Caco-2 (cell line): ENCODE data around the gene LYSMD2. TPM values are rescaled to one million over a fixed set of nuclear protein-coding genes. Genes with fewer than 3 reads are reported as not detected.

ENCODE experiments used
- BruUV-seq: library from RNA; stranded (reverse); fragments of 400-500 nt; replicated peaks from 2 replicates; lab custom pipeline; 2021; lab: Mats Ljungman, UMichigan
- CTCF ChIA-PET: fragments of 300-600 bp; sonication (Branson Sonifier 250); formaldehyde crosslinking; loops from one replicate; lab custom pipeline; 2022; ENCODE audit warnings: antibody characterized with exemption; lab: Charles Lee
- POLR2A ChIA-PET: fragments of 300-600 bp; sonication (Branson Sonifier 250); formaldehyde crosslinking; loops from one replicate; lab custom pipeline; 2022; ENCODE audit warnings: antibody characterized with exemption; lab: Charles Lee
- DNase-seq, 2 experiments: peaks; one replicate each; pipeline versions ENCODE4 v3.0.0 to v3.0.0-alpha.2; 2020 to 2022
- H3K27me3 ChIP-seq: replicated peaks from 2 replicates; pipeline ENCODE4 v1.6.0; 2011; ENCODE audit warnings: low read length; ENCODE audit not compliant: control insufficient read depth, insufficient read depth
- H3K36me3 ChIP-seq: 2 replicates; pipeline ENCODE4 v1.5.1; 2011; ENCODE audit warnings: low read length; ENCODE audit not compliant: control insufficient read depth, insufficient read depth
- H3K4me1 ChIP-seq: fragments of 250-450 bp; sonication (Bioruptor Pico); 2 replicates; pipeline ENCODE4 v1.5.1; 2020; ENCODE audit warnings: mild to moderate bottlenecking
- H3K4me3 ChIP-seq: 2 replicates; pipeline ENCODE4 v1.5.1; 2011; ENCODE audit warnings: low read depth, mild to moderate bottlenecking, control low read depth, low read length
- H3K9me3 ChIP-seq: fragments of 250-450 bp; sonication (Bioruptor Pico); 2 replicates; pipeline ENCODE4 v1.5.1; 2020; ENCODE audit warnings: mild to moderate bottlenecking, moderate library complexity
- H3K27ac Mint-ChIP-seq: one replicate; pipeline ENCODE4 v1.8.0; 2022; ENCODE audit warnings: mixed read lengths; ENCODE audit not compliant: unreplicated experiment
- H3K27me3 Mint-ChIP-seq: one replicate; pipeline ENCODE4 v1.8.0; 2022; ENCODE audit warnings: mixed read lengths; ENCODE audit not compliant: insufficient read depth, unreplicated experiment
- H3K36me3 Mint-ChIP-seq: one replicate; pipeline ENCODE4 v1.8.0; 2022; ENCODE audit warnings: mild to moderate bottlenecking, mixed read lengths; ENCODE audit not compliant: insufficient read depth, unreplicated experiment
- H3K4me1 Mint-ChIP-seq: one replicate; pipeline ENCODE4 v1.8.0; 2022; ENCODE audit warnings: low read depth, mixed read lengths; ENCODE audit not compliant: unreplicated experiment
- H3K4me3 Mint-ChIP-seq: one replicate; pipeline ENCODE4 v1.8.0; 2022; ENCODE audit warnings: mild to moderate bottlenecking, moderate library complexity, mixed read lengths; ENCODE audit not compliant: unreplicated experiment
- H3K9me3 Mint-ChIP-seq: one replicate; pipeline ENCODE4 v1.8.0; 2022; ENCODE audit warnings: mixed read lengths; ENCODE audit not compliant: unreplicated experiment
- intact Hi-C: fragments of 100-400 bp; cut with micrococcal nuclease; formaldehyde crosslinking; loops from one replicate; pipeline ENCODE4 v1.10.0; 2022; ENCODE audit not compliant: unreplicated experiment
- total RNA-seq: library from RNA; stranded (reverse); gene quantifications from 2 replicates; pipeline ENCODE4 v1.2.3, GENCODE V29; 2022
- TF ChIP-seq, protein P1 (sequence below), 2 experiments: fragments of 200-600 bp in 1 of 2; IDR thresholded peaks; 1 replicate in 1 of 2; 2 replicates in 1 of 2; pipeline versions ENCODE4 v1.5.1 to v1.8.0; 2011 to 2022; ENCODE audit warnings: antibody characterized with exemption in 1 of 2, control low read depth in 1 of 2, inconsistent platforms in 1 of 2, low read depth in 1 of 2, low read length in 1 of 2, mild to moderate bottlenecking in 1 of 2, moderate library complexity in 1 of 2; ENCODE audit not compliant: insufficient read depth in 1 of 2, severe bottlenecking in 1 of 2, unreplicated experiment in 1 of 2

The LYSMD2 gene
- total RNA-seq, 1 experiment from 2014 or later: 0.29 TPM

DNA sequence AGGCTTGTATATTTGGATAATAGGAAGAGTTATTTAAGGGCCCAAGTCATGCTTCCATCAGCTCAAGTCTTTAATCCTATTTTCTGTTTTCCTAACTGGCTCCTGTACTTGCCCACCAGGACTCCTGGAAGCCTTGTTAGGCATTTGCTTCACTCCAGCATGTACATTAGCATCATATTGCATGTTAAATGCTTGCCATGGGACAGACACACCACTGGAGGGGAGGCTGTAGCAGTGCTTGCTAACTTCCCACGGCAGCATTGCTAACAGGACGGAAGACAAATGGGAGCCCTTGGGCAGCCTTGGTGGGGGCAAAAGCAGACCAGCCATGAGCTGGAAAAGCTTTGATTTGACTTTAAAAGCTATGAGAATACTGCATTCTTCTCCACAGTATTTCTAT, 20.0 kb upstream of the LYSMD2 start:
- no TSS peak for BruUV-seq
- ChIA-PET CTCF (interaction anchor here (0.7 kb wide), 1 partner anchor 19 kb away, joined by 3 read pairs; no protein-coding TSS in a partner anchor), POLR2A (no interaction called here)
- H3K27me3 Mint-ChIP-seq: peaks cover 40% of the 10 kb centered on the region
- no peak overlapping the region for H3K4me3 Mint-ChIP-seq
- TF ChIP-seq, protein P1, sequence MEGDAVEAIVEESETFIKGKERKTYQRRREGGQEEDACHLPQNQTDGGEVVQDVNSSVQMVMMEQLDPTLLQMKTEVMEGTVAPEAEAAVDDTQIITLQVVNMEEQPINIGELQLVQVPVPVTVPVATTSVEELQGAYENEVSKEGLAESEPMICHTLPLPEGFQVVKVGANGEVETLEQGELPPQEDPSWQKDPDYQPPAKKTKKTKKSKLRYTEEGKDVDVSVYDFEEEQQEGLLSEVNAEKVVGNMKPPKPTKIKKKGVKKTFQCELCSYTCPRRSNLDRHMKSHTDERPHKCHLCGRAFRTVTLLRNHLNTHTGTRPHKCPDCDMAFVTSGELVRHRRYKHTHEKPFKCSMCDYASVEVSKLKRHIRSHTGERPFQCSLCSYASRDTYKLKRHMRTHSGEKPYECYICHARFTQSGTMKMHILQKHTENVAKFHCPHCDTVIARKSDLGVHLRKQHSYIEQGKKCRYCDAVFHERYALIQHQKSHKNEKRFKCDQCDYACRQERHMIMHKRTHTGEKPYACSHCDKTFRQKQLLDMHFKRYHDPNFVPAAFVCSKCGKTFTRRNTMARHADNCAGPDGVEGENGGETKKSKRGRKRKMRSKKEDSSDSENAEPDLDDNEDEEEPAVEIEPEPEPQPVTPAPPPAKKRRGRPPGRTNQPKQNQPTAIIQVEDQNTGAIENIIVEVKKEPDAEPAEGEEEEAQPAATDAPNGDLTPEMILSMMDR (IDR thresholded peaks at IDR 0.05; ENCODE audit: insufficient read depth in 1 of 2, low read depth in 1 of 2, low read length in 1 of 2, severe bottlenecking in 1 of 2, unreplicated experiment in 1 of 2): no peak
- Histone ChIP-seq H3K4me3 (no peak overlapping the region), H3K4me1 (no peaks in the 10 kb centered on the region), H3K27me3 (no peaks in the 10 kb centered on the region; the same call in 1 of the 2 replicates), H3K9me3 (no peaks in the 10 kb centered on the region), H3K36me3 (no peaks in the 10 kb centered on the region)
- no peak overlapping the region for H3K27ac Mint-ChIP-seq
- H3K4me1 Mint-ChIP-seq: peaks cover 4% of the 10 kb centered on the region
- intact Hi-C loops: no loop called here
- no peak for DNase-seq
- H3K9me3 Mint-ChIP-seq: no peaks in the 10 kb centered on the region
- H3K36me3 Mint-ChIP-seq: no peaks in the 10 kb centered on the region

DNA sequence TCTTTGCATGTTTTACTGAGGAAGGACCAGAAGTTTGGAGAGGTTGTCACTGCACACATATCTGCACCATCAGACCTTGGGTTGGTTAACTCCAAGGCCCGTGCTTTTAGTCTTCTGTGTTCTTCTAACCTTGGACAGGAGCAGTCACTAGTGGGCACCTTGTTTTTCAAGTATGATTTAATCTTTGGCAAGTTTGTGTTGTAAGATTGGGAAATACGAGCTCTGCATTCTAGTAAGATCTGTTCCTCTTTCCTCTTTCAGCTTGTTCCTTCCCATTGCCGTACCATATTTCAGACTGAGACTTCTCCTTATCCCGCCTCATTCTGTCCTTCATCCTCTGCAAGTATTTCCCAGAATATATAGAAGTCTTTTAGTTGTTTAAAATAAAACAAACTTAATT, 19.0 kb upstream of the LYSMD2 start:
- H3K4me3 ChIP-seq: no peak overlapping the region
- intact Hi-C loops: no loop called here
- peaks cover 40% of the 10 kb centered on the region for H3K27me3 Mint-ChIP-seq
- H3K36me3 Mint-ChIP-seq: no peaks in the 10 kb centered on the region
- no peaks in the 10 kb centered on the region for H3K36me3 ChIP-seq
- no peak overlapping the region for H3K27ac Mint-ChIP-seq
- no peaks in the 10 kb centered on the region for H3K9me3 Mint-ChIP-seq
- no peak for DNase-seq
- TF ChIP-seq, protein P1 (IDR thresholded peaks at IDR 0.05; ENCODE audit: insufficient read depth in 1 of 2, low read depth in 1 of 2, low read length in 1 of 2, severe bottlenecking in 1 of 2, unreplicated experiment in 1 of 2): no peak
- no peaks in the 10 kb centered on the region for H3K4me1 ChIP-seq
- ChIA-PET POLR2A (no interaction called here), CTCF (interaction anchor here (0.6 kb wide), 1 partner anchor 114 kb away, joined by 4 read pairs; no protein-coding TSS in a partner anchor)
- no TSS peak for BruUV-seq
- no peaks in the 10 kb centered on the region; the same call in 1 of the 2 replicates for H3K27me3 ChIP-seq
- H3K9me3 ChIP-seq: no peaks in the 10 kb centered on the region
- no peak overlapping the region for H3K4me3 Mint-ChIP-seq
- peaks cover 7% of the 10 kb centered on the region for H3K4me1 Mint-ChIP-seq

DNA sequence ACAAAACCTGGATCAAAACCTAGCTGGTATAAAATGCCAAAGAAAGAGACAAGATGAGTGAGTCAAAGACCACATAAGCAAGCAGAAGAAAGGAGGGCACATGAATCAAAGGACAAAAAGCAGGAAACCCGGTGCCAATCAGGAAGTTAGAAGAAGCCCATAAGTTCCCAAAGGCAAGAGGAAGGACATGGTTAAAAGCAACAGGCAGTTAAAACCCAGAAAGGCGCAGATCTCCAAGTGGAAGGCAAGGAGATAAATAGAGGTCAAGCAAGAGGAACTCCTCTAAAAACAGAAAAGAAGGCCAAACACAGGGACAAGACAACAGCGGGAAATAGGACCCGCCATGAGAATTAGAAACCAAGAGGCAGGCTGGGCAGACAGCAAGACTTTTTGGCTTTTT, 18.3 kb upstream of the LYSMD2 start:
- Mint-ChIP-seq H3K9me3 (no peaks in the 10 kb centered on the region), H3K36me3 (no peaks in the 10 kb centered on the region), H3K4me1 (peaks cover 7% of the 10 kb centered on the region), H3K27me3 (peaks cover 42% of the 10 kb centered on the region), H3K27ac (no peak overlapping the region), H3K4me3 (no peak overlapping the region)
- POLR2A ChIA-PET: no interaction called here
- intact Hi-C loops: no loop called here
- Histone ChIP-seq H3K9me3 (no peaks in the 10 kb centered on the region), H3K4me1 (no peaks in the 10 kb centered on the region), H3K27me3 (no peaks in the 10 kb centered on the region; the same call in 1 of the 2 replicates), H3K4me3 (no peak overlapping the region), H3K36me3 (no peaks in the 10 kb centered on the region)
- TF ChIP-seq, protein P1 (IDR thresholded peaks at IDR 0.05; ENCODE audit: insufficient read depth in 1 of 2, low read depth in 1 of 2, low read length in 1 of 2, severe bottlenecking in 1 of 2, unreplicated experiment in 1 of 2): no peak
- no TSS peak for BruUV-seq
- no peak for DNase-seq
- CTCF ChIA-PET: no interaction called here
